ENCODE results near the gene RHBG. TPM values are rescaled to one million over a fixed set of nuclear protein-coding genes. Genes with fewer than 3 reads are reported as not detected.

Gene RHBG
- total and polyA plus RNA-seq, 2 donors from 2014 or later = 4.2 to 61.9 TPM

DNA sequence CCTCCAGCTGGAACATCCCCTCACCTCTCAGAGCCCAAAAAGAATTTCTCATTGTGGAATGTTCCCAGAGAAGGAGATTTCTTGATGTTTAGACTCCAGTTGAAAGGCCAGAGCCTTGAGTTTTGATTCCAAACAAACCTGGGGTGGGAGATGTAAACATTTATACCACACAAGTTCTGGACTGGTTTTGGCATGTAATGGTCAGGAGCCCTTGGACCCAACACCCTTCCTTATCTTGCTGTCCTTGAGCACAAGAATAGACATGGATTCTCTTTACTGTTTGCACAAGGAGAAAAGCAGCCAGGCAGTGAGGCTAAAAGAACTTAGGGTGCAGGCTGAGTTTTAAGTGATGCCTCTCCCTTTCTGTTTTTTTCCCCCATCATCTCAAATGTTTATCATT, 4.5 kb downstream of the RHBG start:
- Histone ChIP-seq H3K4me3 (ENCODE audit: low read length in 3 of 3) (no peak overlapping the region), H3K36me3 (ENCODE audit: control insufficient read depth in 2 of 3, insufficient read depth in 3 of 3, low read length in 3 of 3) (no peaks in the 10 kb centered on the region), H3K4me1 (ENCODE audit: control insufficient read depth in 2 of 3, insufficient read depth in 2 of 3, low read depth in 1 of 3, low read length in 3 of 3) (peaks cover 0 to 2% (median 0%) of the 10 kb centered on the region in 3 donors), H3K27me3 (ENCODE audit: control insufficient read depth, insufficient read depth, low read length) (peaks cover 2% of the 10 kb centered on the region), H3K9me3 (ENCODE audit: control insufficient read depth in 2 of 3, insufficient read depth in 1 of 3, low read length in 3 of 3) (no peaks in the 10 kb centered on the region), H3K27ac (ENCODE audit: low read depth in 2 of 2, low read length in 2 of 2) (no peak overlapping the region), H3K9ac (ENCODE audit: low read length in 3 of 3) (no peak overlapping the region)
- no peak for FAIRE-seq
- TF ChIP-seq, protein P1, sequence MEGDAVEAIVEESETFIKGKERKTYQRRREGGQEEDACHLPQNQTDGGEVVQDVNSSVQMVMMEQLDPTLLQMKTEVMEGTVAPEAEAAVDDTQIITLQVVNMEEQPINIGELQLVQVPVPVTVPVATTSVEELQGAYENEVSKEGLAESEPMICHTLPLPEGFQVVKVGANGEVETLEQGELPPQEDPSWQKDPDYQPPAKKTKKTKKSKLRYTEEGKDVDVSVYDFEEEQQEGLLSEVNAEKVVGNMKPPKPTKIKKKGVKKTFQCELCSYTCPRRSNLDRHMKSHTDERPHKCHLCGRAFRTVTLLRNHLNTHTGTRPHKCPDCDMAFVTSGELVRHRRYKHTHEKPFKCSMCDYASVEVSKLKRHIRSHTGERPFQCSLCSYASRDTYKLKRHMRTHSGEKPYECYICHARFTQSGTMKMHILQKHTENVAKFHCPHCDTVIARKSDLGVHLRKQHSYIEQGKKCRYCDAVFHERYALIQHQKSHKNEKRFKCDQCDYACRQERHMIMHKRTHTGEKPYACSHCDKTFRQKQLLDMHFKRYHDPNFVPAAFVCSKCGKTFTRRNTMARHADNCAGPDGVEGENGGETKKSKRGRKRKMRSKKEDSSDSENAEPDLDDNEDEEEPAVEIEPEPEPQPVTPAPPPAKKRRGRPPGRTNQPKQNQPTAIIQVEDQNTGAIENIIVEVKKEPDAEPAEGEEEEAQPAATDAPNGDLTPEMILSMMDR (IDR thresholded peaks at IDR 0.05; ENCODE audit: borderline replicate concordance, extremely low read depth, insufficient read depth) = no peak
- DNase-seq = no peak
- intact Hi-C loops (cut with DNase I) = no loop called here

DNA sequence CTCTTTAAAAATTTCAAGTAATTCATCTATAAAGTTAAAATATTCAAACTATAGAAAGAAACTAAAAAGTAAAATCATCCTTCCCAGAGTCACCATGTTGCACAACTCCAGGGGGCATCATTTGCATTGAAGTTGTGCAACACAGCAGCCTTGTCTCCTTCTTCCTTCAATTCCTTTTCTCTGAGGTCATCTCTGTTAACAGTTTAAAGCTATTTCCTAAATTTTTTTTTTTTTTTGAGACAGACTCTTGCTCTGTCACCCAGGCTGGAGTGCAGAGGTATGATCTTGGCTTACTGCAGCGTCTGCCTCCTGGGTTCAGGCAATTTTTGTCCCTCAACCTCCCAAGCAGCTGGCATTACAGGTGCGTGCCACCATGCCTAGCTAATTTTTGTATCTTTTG, 7.1 kb downstream of the RHBG start:
- intact Hi-C loops (cut with DNase I) = no loop called here
- Histone ChIP-seq H3K27me3 (ENCODE audit: control insufficient read depth, insufficient read depth, low read length) (no peaks in the 10 kb centered on the region), H3K9ac (ENCODE audit: low read length in 3 of 3) (no peak overlapping the region), H3K36me3 (ENCODE audit: control insufficient read depth in 2 of 3, insufficient read depth in 3 of 3, low read length in 3 of 3) (no peaks in the 10 kb centered on the region), H3K4me1 (ENCODE audit: control insufficient read depth in 2 of 3, insufficient read depth in 2 of 3, low read depth in 1 of 3, low read length in 3 of 3) (peaks cover 0 to 2% (median 0%) of the 10 kb centered on the region in 3 donors), H3K27ac (ENCODE audit: low read depth in 2 of 2, low read length in 2 of 2) (no peak overlapping the region), H3K9me3 (ENCODE audit: control insufficient read depth in 2 of 3, insufficient read depth in 1 of 3, low read length in 3 of 3) (no peaks in the 10 kb centered on the region), H3K4me3 (ENCODE audit: low read length in 3 of 3) (no peak overlapping the region)
- TF ChIP-seq, protein P1 (IDR thresholded peaks at IDR 0.05; ENCODE audit: borderline replicate concordance, extremely low read depth, insufficient read depth) = no peak
- no peak for DNase-seq
- no peak for FAIRE-seq

DNA sequence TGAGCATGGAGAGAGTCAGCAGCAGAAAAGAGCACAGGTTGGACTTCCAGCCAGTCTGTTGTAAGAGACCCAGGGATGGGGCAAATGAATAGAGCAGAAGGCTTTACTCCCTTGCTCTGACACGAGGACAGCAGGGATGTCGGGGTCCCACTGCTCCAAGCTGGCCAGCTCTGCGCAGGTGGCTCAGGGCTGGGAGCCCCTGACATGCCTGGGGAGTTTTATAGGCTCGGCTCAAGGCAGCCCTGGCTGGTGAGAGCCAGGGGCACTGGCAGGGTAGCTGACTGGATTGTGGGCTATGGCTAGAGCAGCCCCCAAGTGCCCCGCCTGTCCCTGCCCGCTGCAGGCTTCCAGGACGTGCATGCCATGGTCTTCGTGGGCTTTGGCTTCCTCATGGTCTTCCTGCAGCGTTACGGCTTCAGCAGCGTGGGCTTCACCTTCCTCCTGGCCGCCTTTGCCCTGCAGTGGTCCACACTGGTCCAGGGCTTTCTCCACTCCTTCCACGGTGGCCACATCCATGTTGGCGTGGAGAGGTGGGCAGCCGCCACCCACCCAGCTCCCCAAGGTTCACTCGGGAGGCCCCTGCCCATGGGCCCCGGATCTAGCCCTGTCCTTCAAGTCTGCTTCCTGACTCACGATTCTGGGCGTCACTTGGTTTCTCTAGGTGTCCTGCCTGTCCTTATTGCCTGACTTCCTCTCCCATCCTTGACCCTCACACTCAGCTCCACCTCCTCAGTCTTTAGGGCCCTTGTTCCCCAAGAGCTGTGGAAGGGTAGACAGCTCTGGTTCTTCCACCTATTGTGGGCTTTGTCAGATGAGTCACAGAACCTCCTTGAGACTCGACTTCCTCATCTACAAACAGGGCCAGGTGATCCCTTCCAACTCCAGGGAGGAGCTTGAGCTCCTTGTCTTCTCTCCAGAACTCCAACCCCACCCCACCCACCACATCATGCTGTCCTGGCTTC, 8.2 kb downstream of the RHBG start:
- FAIRE-seq (no peak), DNase-seq (peak in 1 of 5 donors; percentile 57)
- Histone ChIP-seq H3K27ac (ENCODE audit: low read depth in 2 of 2, low read length in 2 of 2) (no peak overlapping the region), H3K27me3 (ENCODE audit: control insufficient read depth, insufficient read depth, low read length) (no peaks in the 10 kb centered on the region), H3K4me1 (ENCODE audit: control insufficient read depth in 2 of 3, insufficient read depth in 2 of 3, low read depth in 1 of 3, low read length in 3 of 3) (peaks cover 0 to 2% (median 0%) of the 10 kb centered on the region in 3 donors), H3K9ac (ENCODE audit: low read length in 3 of 3) (no peak overlapping the region), H3K36me3 (ENCODE audit: control insufficient read depth in 2 of 3, insufficient read depth in 3 of 3, low read length in 3 of 3) (no peaks in the 10 kb centered on the region), H3K9me3 (ENCODE audit: control insufficient read depth in 2 of 3, insufficient read depth in 1 of 3, low read length in 3 of 3) (no peaks in the 10 kb centered on the region), H3K4me3 (ENCODE audit: low read length in 3 of 3) (no peak overlapping the region)
- intact Hi-C loops (cut with DNase I) = no loop called here
- TF ChIP-seq, protein P1 (IDR thresholded peaks at IDR 0.05; ENCODE audit: borderline replicate concordance, extremely low read depth, insufficient read depth) = no peak

Measured in kidney (tissue), 14 donors.